Lower lobe of right lung (tissue), 2 donors: ENCODE measurements around the gene MCM9. TPM values are rescaled to one million over a fixed set of nuclear protein-coding genes. Genes with fewer than 3 reads are reported as not detected.
A peak's percentile ranks its signal among the peaks of the same experiment; 100 is the strongest.

Source experiments
- ATAC-seq, 2 donors: fragments of 200-7000 bp; cut with Tn5 transposase; one replicate each; pipeline ENCODE4 v1.9.1; 2020 to 2022; ENCODE audit warnings: mild to moderate bottlenecking in 2 of 2, moderate library complexity in 2 of 2
- DNase-seq: peaks from one replicate; pipeline ENCODE4 v3.0.0-alpha.2; 2020
- H3K27ac ChIP-seq: fragments of 200-600 bp; one replicate; pipeline ENCODE4 v1.8.0; 2022
- H3K27me3 ChIP-seq: fragments of 200-600 bp; one replicate; pipeline ENCODE4 v1.8.0; 2022; ENCODE audit warnings: low read depth
- H3K36me3 ChIP-seq: fragments of 200-600 bp; one replicate; pipeline ENCODE4 v1.8.0; 2022; ENCODE audit warnings: mild to moderate bottlenecking
- H3K4me1 ChIP-seq: fragments of 200-600 bp; one replicate; pipeline ENCODE4 v1.8.0; 2022
- H3K4me3 ChIP-seq: fragments of 200-600 bp; one replicate; pipeline ENCODE4 v1.8.0; 2022; ENCODE audit warnings: mild to moderate bottlenecking
- H3K9me3 ChIP-seq: fragments of 200-600 bp; one replicate; pipeline ENCODE4 v1.8.0; 2022
- CTCF ChIP-seq: fragments of 200-600 bp; IDR thresholded peaks from one replicate; pipeline ENCODE4 v1.8.0; 2022; ENCODE audit warnings: antibody characterized with exemption, mild to moderate bottlenecking
- intact Hi-C: fragments of 100-400 bp; cut with DNase I; formaldehyde crosslinking; loops from one replicate; pipeline ENCODE4 v1.11.0; 2022
- total RNA-seq: library from RNA; stranded (reverse); fragmentation: NEBNext Ultra II Directional; extraction: Animal tissue kit (Norgen Biotek cat#: 25700); gene quantifications from one replicate; pipeline ENCODE4 v1.2.1, GENCODE V29; 2021
- donor health status: DM: no; HTN: yes; CAD: no; lungs with severe emphysema.

The MCM9 gene
- total RNA-seq, 1 donor from 2014 or later = 23.6 TPM

GRCh38 chr6:118902726-118903125, 32.2 kb downstream of the MCM9 start:
- Histone ChIP-seq H3K27ac (no peak overlapping the region), H3K4me1 (peaks cover 31% of the 10 kb centered on the region), H3K36me3 (peaks cover 51% of the 10 kb centered on the region), H3K9me3 (no peaks in the 10 kb centered on the region), H3K4me3 (no peak overlapping the region), H3K27me3 (no peaks in the 10 kb centered on the region)
- DNase-seq = no peak
- no peak for ATAC-seq
- intact Hi-C loops = no loop called here
- no peak for TF ChIP-seq CTCF

GRCh38 chr6:118899948-118900347, 35.0 kb downstream of the MCM9 start:
- H3K4me3 ChIP-seq = no peak overlapping the region
- ATAC-seq (no peak), DNase-seq (no peak)
- H3K27ac ChIP-seq = no peak overlapping the region
- intact Hi-C loops = no loop called here
- H3K9me3 ChIP-seq = no peaks in the 10 kb centered on the region
- H3K27me3 ChIP-seq = no peaks in the 10 kb centered on the region
- peaks cover 23% of the 10 kb centered on the region for H3K36me3 ChIP-seq
- TF ChIP-seq CTCF = no peak
- H3K4me1 ChIP-seq = peaks cover 55% of the 10 kb centered on the region

- intact Hi-C loops = no loop called here
- Histone ChIP-seq H3K4me3 (no peak overlapping the region), H3K27ac (no peak overlapping the region), H3K27me3 (no peaks in the 10 kb centered on the region), H3K4me1 (peaks cover 63% of the 10 kb centered on the region), H3K36me3 (peaks cover 7% of the 10 kb centered on the region), H3K9me3 (no peaks in the 10 kb centered on the region)
- DNase-seq (no peak), ATAC-seq (no peak)
- no peak for TF ChIP-seq CTCF
These were observed 37.6 kb downstream of the MCM9 start for GRCh38 chr6:118897386-118897785.

GRCh38 chr6:118896339-118897136, 38.4 kb downstream of the MCM9 start:
- peak; percentile 42 for TF ChIP-seq CTCF
- intact Hi-C loops = no loop called here
- DNase-seq = no peak
- Histone ChIP-seq H3K4me1 (peaks cover 71% of the 10 kb centered on the region), H3K27me3 (no peaks in the 10 kb centered on the region), H3K36me3 (no peaks in the 10 kb centered on the region), H3K27ac (no peak overlapping the region), H3K4me3 (peak overlapping the region; percentile 95), H3K9me3 (no peaks in the 10 kb centered on the region)
- no peak for ATAC-seq

- H3K36me3 ChIP-seq = no peaks in the 10 kb centered on the region
- peaks cover 76% of the 10 kb centered on the region for H3K4me1 ChIP-seq
- no peaks in the 10 kb centered on the region for H3K27me3 ChIP-seq
- intact Hi-C loops = no loop called here
- no peaks in the 10 kb centered on the region for H3K9me3 ChIP-seq
- H3K4me3 ChIP-seq = peak overlapping the region; percentile 95
- ATAC-seq (no peak), DNase-seq (no peak)
- TF ChIP-seq CTCF = no peak
- no peak overlapping the region for H3K27ac ChIP-seq
These were observed 39.1 kb downstream of the MCM9 start for GRCh38 chr6:118895859-118896258.
